ENCODE data around the gene CFAP141. TPM values are rescaled to one million over a fixed set of nuclear protein-coding genes. Genes with fewer than 3 reads are reported as not detected.
A peak's percentile ranks its signal among the peaks of the same experiment; 100 is the strongest.

Gene CFAP141
- polyA plus RNA-seq (2012; rRNA removed): not detected in 2 replicates
- not detected in 2 replicates for polyA plus RNA-seq (2012; cell fraction: cytosol; rRNA removed)
- polyA plus RNA-seq (2012; cell fraction: nucleus; rRNA removed): not detected in 2 replicates

GRCh38 chr1:154206196-154206595 is at the start of gene CFAP141:
Gene CFAP141, minus strand, starts transcription at chr1:154206333. Its CDS starts 26 bp downstream, at chr1:154206307.
- no peaks in the 10 kb centered on the region for H3K4me1 ChIP-seq (ENCODE audit: control insufficient read depth in 1 of 2, insufficient read depth in 2 of 2, low read depth in 1 of 2, low read length in 1 of 2)
- H3K79me2 ChIP-seq (ENCODE audit: insufficient read depth): no peaks in the 10 kb centered on the region
- no peak for DNase-seq
- H3F3A ChIP-seq (replicated peaks; ENCODE audit: insufficient read depth): peaks cover 22% of the 10 kb centered on the region
- peak within 1 kb of the TSS in 1 of 2 experiments; percentile 23; a peak in 2 of 4 replicates for H3K27ac ChIP-seq (ENCODE audit: low read depth in 2 of 2, low read length in 1 of 2)
- no peaks in the 10 kb centered on the region for H3K9me2 ChIP-seq
- peaks cover 20 to 21% of the 10 kb centered on the region in 2 experiments for H3K36me3 ChIP-seq (replicated peaks in 1 of 2; ENCODE audit: control insufficient read depth in 1 of 2, insufficient read depth in 2 of 2, low read length in 1 of 2)
- H3K9ac ChIP-seq: no peak within 1 kb of the TSS
- no peaks in the 10 kb centered on the region for H3K9me3 ChIP-seq
- H2AFZ ChIP-seq (ENCODE audit: low read depth): no peak within 1 kb of the TSS
- TF ChIP-seq RCOR1 (IDR thresholded peaks at IDR 0.05; ENCODE audit: low read length) (no peak), POLR2AphosphoS5 (IDR thresholded peaks at IDR 0.05; ENCODE audit: low read depth, low read length) (no peak), FOXM1 (IDR thresholded peaks at IDR 0.05; ENCODE audit: low read depth) (no peak), ELF1 (IDR thresholded peaks at IDR 0.05) (no peak), IRF3 (IDR thresholded peaks at IDR 0.05; ENCODE audit: low read depth, low read length) (no peak), FOXJ3 (CRISPR knock-in tag; IDR thresholded peaks at IDR 0.05) (no peak), CHD2 (IDR thresholded peaks at IDR 0.05; ENCODE audit: low read length, partially characterized antibody) (no peak), EZH2phosphoT487 (IDR thresholded peaks at IDR 0.05; ENCODE audit: borderline replicate concordance, low read depth) (no peak), RXRA (IDR thresholded peaks at IDR 0.05; ENCODE audit: borderline replicate concordance, low read depth) (no peak), CTCF (IDR thresholded peaks at IDR 0.05) (no peak), YY1 (IDR thresholded peaks at IDR 0.05; ENCODE audit: low read depth) (no peak), ZBTB33 (IDR thresholded peaks at IDR 0.05; ENCODE audit: borderline replicate concordance, low read depth) (no peak), USF1 (IDR thresholded peaks at IDR 0.05; ENCODE audit: borderline replicate concordance, low read depth) (no peak), RAD21 (IDR thresholded peaks at IDR 0.05; ENCODE audit: low read length) (no peak), SIN3A (IDR thresholded peaks at IDR 0.05; ENCODE audit: borderline replicate concordance, low read depth, low read length) (no peak), TAF1 (IDR thresholded peaks at IDR 0.05; ENCODE audit: borderline replicate concordance, low read depth, low read length) (no peak), FOSL2 (IDR thresholded peaks at IDR 0.05; ENCODE audit: borderline replicate concordance, low read depth) (no peak), REST (IDR thresholded peaks at IDR 0.05; ENCODE audit: low read depth, low read length) (no peak), GATA2 (CRISPR knock-in tag; IDR thresholded peaks at IDR 0.05) (no peak)
- H3K4me3 ChIP-seq (ENCODE audit: low read depth in 2 of 2, low read length in 1 of 2): no peak within 1 kb of the TSS
- H3K4me2 ChIP-seq: no peak within 1 kb of the TSS
- H3K27me3 ChIP-seq (ENCODE audit: insufficient read depth): no peaks in the 10 kb centered on the region
- H4K20me1 ChIP-seq (ENCODE audit: insufficient read depth): no peaks in the 10 kb centered on the region
- WGBS (ENCODE audit: low lambda C conversion rate): 70% methylated on average over 1 of the region's 1 CpG
- ChIA-PET CTCF (no interaction called here), POLR2A (no interaction called here)

All from SK-N-SH (cell line).